SIG-M5 treated with dmso at 0.1 percent for 504 hours (cell line): ENCODE data around the gene EFR3B.
"Not testable (repeated sequence)": the region's sequence is repeated elsewhere in the genome, so short reads cannot be mapped to it uniquely, and the experiment has no call there.

ENCODE experiments used
- DNase-seq: peaks from one replicate; lab custom pipeline; 2025; ENCODE audit not compliant: unreplicated experiment; lab: John Stamatoyannopoulos, UW

The EFR3B gene

GRCh38 chr2:25041928-25042320, at the start of gene EFR3B:
Gene EFR3B, plus strand, starts transcription at chr2:25042076. Its CDS starts 237 bp downstream, at chr2:25042313.
- peak; percentile 94 for DNase-seq

- no peak for DNase-seq
Measured at GRCh38 chr2:24993406-24994145, 48.3 kb upstream of the EFR3B start.

GRCh38 chr2:24994146-24994724, 47.6 kb upstream of the EFR3B start:
- DNase-seq: no peak

GRCh38 chr2:24999097-24999496, 42.8 kb upstream of the EFR3B start:
- not testable (repeated sequence) for DNase-seq

GRCh38 chr2:25000036-25000435, 41.8 kb upstream of the EFR3B start:
- DNase-seq: no peak

GRCh38 chr2:25000503-25001324, 41.2 kb upstream of the EFR3B start:
- no peak for DNase-seq

GRCh38 chr2:25001325-25001637, 40.6 kb upstream of the EFR3B start:
- DNase-seq: no peak

GRCh38 chr2:25002066-25002465, 39.8 kb upstream of the EFR3B start:
- DNase-seq: no peak

GRCh38 chr2:25009954-25010353, 31.9 kb upstream of the EFR3B start:
- no peak for DNase-seq

GRCh38 chr2:25011342-25011741, 30.5 kb upstream of the EFR3B start:
- not testable (repeated sequence) for DNase-seq

- no peak for DNase-seq
Measured at GRCh38 chr2:25014631-25015030, 27.2 kb upstream of the EFR3B start.

- no peak for DNase-seq
Measured at GRCh38 chr2:25018681-25019080, 23.2 kb upstream of the EFR3B start.

- DNase-seq: no peak
Measured at GRCh38 chr2:25021791-25022362, 20.0 kb upstream of the EFR3B start.

- no peak for DNase-seq
Measured at GRCh38 chr2:25023333-25023732, 18.5 kb upstream of the EFR3B start.

GRCh38 chr2:25025229-25026007, 16.5 kb upstream of the EFR3B start:
- DNase-seq: no peak

GRCh38 chr2:25026008-25026530, 15.8 kb upstream of the EFR3B start:
- no peak for DNase-seq

- DNase-seq: no peak
Measured at GRCh38 chr2:25029183-25029554, 12.7 kb upstream of the EFR3B start.

- peak; percentile 76 for DNase-seq
Measured at GRCh38 chr2:25030702-25031101, 11.2 kb upstream of the EFR3B start.

- peak; percentile 56 for DNase-seq
Measured at GRCh38 chr2:25032094-25032493, 9.8 kb upstream of the EFR3B start.

- no peak for DNase-seq
Measured at GRCh38 chr2:25032901-25033300, 9.0 kb upstream of the EFR3B start.

GRCh38 chr2:25034081-25034480, 7.8 kb upstream of the EFR3B start:
- DNase-seq: no peak
